Activated naive CD4-positive, alpha-beta T cell treated with anti-CD3 and anti-CD28 coated beads, Interleukin-2, amount 50 U/mL, for 16 hours (primary cell): Measurements from ENCODE around the gene FOXM1.
A peak's percentile ranks its signal among the peaks of the same experiment; 100 is the strongest.

Experiments used
- DNase-seq: peaks from one replicate; pipeline ENCODE4 v3.0.0-alpha.2; 2020

Gene FOXM1

DNA sequence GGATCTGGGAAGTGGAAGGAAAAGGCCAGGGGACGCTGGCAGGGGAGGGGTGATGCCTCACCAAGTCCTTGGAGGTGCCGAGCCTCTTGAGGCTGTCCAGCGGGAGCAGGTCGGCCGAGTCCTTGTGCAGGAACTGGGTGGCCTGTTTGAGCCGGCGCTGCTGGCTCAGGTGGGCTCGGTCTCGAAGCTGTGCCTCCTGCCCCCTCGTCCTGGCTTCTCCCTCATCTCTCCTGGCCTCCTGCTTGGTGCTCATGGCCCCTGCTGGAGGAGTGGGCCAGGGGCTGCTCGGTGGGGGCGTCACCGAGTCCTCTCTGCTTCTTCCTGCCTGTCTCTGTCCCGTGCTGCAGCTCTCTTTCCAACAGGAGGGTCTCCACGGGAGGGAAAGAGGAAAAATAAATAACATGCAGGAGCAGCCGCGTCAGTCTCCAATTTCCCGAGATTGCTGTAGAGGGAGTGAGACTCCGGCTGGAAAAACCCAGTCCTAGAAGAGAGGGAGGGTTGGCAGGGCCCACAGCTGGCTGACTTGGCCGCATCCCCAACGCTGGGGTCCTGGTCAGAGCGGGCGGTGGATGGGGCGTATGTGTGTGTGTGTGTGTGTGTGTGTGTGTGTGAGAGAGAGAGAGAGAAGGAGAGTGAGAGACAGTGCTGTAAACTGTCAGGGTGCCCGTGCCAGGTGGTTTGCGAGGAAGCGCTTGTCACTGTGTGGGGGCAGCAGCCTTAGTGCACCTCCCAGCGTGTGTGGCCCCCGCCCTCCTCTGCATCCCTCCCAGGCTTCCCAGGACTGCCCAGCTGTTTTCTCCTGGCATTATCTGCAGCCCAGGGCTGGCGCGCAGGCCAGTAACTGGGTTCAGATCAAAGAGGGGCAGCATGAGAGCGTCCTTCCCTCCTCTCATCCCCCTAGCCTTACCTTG, 42.1 kb downstream of the FOXM1 start, which contains the start of gene NRIP2:
TSS of gene NRIP2 (minus strand) at position 455 of the 911 bp plus-strand sequence. CDS start at position 403, 52 bp downstream.
- DNase-seq, result no peak

DNA sequence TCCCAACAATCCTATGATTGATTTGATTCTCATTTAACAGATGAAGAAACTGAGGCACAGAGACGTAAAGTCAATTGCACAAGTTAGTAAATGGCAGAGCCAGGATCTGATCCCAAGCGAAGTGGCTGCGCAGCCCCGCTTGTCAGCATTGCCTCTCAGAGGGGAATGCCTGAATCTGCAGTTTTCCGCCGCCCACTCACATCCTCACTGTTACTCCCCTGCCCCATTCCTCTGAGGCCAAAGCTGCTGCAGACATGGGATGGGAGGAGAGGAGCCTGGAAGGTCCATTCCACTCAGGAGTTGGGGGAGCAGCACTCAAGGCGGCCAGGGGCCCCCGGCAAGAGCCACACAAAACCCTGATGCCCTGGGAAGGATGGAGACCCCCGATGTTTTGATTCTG, 43.2 kb downstream of the FOXM1 start:
- DNase-seq, result no peak

DNA sequence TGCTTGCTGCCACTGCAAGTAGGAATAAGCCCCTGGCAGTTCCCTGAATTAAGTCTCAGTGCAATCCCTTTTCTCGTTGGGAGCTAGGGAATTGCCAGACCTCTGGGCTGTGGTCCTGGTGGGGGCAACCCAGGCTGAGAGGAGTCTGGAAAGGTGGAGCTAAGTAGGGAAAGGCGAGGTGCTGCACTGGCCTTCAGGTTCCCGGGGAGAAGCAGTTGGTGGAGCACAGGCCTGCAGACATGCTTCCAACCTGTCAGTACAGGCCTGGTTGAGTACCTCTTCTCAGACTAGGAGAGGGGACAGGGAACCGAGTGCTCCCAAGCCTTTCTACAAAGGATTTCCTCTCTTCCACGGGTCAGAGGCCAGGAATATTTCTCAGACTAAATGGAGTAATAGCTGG, 43.6 kb downstream of the FOXM1 start:
- DNase-seq, result no peak

DNA sequence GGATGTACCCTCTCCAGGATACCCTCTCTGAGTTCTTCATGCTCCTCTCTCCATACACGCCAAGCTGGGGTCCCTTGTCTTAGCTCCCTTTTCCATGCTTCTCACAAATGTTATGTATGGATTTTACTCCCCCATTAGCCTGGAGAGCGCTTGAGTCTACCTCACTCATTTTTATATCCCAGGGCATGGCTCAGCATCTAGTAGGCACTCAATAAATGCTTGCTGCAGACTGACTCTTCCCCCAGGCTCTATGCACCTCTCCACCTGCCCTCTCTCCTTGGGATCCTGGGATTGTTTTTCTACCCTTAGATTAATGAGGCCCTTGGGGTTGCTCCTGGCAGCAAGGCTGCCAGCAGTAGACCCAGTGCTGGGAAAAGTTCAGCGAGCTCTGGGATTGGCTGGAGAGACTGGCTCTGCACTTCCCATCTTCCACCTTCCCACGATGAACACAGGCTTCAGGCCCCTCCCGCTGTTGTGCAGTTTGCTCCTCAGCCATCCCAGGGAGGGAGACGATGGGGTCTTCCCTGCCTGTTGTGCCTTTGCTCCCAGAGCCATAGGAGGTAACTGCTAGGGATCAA, 44.3 kb downstream of the FOXM1 start:
- DNase-seq, result no peak

DNA sequence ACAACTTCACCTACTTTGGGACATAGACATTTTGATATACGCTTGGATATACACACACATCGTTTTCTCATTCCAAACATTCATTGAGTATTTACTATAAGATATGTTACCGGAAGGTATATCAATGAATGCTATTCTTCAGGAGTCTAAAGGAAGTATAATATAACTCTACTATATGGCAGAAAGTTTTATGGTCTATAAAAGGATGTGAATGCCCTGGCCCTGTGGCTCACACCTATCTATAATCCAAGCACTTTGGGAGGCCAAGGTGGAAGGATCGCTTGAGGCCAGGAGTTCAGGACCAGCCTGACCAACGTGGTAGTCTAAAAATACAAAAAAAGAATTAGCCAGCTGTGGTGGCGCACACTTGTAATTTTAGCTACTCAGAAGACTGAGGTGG, 47.7 kb downstream of the FOXM1 start:
- no peak for DNase-seq

DNA sequence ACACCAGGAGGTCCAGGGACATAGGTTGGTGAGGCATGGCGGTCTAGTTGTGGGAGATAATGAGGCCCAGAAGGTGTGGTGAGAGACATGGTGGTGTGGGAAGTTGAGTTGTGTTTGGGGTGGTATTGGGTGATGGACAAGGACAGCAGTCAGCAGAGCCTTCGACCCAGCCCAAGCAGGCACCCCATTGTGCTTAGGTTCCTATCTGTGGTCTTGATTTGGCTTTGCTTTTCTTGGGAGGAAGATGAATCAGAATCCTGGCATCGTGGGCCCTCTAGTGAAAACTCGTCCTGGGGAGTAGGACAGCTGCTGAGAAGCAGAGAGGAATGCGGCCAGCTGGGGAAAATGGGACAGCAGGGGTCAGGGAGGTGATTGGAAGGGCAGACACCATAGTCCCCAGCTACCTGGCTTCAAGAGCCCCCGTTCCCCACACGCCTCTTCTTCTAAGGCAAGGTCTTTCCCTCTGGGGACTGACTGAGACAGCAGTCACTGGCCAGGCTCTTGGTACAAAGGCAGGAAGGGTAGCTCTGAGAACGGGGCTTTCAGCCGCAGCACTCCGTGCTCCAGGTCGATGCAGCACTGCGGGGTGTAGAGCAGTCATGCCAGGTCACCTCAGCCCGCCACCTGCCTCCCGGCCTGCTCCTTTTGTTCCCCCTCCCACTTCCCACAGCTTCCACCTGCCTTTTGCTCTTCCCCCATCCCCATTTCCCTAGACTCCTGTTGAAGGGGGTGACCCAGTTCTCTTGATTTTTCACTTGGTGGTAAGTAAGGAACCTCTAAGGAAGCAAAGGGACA, 50.1 kb downstream of the FOXM1 start:
- DNase-seq, result no peak

DNA sequence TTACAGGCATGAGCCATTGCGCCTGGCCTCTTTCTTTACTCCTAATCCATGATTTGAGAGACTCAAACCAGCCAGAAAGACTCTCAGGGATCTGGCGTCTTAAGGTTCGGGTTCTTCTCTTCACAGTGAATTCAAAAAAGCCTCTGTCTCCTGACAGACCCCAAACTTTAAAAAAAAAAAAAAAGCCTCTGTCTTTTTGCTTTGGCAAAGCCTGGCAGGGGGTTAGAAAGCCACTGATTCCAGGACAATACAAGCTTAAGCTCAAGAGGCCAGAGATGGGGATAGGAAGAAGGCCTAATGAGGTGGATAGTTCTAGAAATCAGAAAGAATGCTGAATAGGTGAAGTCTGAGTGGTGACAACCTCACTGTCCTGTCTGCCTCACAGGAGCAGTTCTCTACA, 50.9 kb downstream of the FOXM1 start:
- no peak for DNase-seq

DNA sequence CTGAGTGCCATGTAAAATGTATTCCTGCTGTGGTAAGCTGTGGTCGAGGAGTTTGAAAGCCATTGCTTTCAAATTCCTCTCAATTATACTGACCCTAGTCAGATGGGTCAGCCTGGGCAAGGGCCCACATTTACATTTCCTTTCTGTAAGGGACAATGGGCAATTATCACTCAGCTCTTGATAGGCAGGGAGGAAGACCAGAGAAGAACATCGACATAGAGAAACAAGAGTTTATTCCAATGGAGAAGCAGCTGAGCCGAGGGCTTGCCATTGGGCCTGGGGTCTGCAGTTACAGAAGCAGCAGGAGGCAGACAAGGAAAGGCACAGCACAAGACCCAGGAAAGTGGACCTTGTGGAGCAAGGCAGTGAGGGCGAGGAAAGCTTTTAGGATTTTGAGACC, 51.8 kb downstream of the FOXM1 start:
- DNase-seq, result no peak

DNA sequence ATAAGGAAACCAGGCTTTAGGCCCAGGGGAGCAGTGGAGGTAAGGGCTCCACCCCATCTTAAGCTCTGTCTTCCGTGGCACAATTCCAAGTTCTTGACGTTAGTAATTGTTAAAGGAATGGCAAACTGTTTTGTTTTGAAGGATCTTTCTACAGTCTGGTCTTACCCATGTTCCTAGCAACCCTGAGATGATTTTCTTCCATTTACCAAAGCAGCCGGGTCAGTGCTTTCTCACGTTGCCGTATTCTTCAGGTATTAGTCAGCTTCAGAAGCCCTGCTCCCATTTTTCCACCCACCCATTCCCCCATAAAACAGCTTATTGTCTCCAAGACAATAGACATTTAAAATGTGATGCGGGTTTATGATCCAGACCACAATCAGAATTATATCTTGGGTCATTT, 52.4 kb downstream of the FOXM1 start:
- no peak for DNase-seq

DNA sequence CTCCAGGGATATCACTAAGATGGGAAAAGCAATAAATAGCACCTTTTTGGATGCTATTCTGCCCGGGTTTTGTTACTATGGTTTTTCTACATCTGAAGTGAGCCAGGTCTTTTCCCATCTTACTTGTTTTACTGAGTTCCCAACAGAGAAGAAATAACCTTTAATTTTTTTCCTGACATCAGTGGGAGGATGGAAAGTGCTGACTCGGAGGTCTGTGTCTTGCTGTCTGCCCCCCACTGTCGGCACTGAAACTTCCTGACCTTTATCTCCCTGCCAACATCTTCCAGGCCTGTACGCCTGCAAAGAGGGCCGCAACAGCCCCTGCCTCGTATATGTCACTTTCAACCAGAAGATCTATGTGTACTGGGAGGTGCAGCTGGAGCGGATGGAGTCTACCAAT, 53.5 kb downstream of the FOXM1 start:
- no peak for DNase-seq

DNA sequence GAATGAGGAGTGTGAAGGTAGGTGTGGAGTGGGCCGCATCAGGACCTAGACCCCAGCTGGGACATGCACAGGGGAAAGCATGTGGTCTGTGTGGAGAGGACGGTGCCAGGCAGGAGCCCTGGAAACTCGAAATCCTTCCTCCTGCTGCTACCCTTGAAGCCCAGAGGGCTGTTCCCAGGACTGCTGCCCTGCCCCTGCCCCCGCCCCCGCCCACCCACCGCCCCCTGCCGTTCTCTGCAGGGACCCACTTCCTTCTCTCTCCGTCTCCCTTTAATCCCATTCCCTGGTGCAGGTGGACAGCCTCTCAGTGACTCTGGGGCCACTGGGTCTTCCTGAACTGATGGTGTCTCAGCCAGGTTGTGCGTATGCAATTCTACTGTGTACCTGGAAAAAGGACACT, 56.5 kb downstream of the FOXM1 start:
- DNase-seq, result no peak

DNA sequence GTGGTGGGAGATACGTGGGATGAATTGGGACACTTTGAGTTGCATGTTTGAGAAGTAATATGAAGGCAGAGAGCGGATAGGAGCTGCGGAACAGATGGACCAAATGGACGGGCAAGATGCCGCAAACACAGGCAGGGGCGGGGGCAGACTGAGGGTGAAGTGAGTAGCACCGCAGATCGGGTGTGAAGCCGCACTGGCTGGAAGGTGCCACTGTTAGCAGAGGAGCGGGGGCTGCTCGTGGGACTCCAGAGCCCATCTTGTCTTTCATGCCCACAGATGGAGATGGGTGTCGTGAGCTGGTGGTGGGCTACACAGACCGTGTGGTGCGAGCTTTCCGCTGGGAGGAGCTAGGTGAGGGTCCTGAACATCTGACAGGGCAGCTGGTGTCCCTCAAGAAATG, 57.2 kb downstream of the FOXM1 start:
- no peak for DNase-seq

DNA sequence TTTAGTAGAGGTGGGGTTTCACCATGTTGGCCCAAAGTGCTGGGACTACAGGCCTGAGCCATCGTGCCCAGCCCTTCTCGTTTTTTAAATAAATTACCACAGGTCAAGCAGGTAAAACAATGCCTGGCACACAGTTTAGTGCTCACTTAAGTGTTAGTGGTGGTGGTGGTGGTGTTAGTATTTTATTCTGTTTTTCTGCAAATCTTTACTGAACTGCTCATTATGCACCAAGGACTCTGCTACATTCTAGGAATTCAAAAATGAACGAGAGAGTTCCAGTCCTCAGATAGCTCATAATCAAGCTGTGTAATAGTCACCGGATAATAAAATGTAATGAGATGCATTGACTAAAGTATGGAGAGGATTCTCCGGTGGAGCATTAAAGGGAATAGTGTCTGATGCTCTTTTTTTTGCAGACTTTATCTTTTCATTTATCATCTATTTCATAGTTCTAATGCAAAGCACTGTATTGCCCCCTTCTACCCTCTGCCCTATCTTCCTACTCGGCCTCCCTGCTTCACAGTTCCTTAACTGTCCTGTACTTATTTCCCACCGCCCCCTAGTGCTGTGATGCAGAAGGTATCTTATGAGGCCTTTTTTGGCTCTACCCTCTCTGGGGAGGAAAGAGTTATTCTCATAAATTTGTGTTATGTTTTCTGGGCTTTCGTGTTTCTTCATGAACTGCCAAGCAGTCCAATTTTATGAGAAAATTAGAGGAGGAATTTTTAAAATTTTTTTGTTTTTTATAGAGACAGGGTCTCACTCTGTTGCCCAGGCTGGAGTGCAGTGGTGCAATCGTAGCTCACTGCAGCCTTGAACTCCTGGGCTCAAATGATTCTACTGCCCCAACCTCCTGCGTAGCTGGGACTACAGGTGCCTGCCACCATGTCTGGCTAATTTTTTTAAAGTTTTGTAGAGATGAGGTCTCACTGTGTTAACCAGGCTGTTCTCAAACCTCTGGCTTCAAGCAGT, 63.5 kb downstream of the FOXM1 start:
- DNase-seq, result peak; percentile 53

DNA sequence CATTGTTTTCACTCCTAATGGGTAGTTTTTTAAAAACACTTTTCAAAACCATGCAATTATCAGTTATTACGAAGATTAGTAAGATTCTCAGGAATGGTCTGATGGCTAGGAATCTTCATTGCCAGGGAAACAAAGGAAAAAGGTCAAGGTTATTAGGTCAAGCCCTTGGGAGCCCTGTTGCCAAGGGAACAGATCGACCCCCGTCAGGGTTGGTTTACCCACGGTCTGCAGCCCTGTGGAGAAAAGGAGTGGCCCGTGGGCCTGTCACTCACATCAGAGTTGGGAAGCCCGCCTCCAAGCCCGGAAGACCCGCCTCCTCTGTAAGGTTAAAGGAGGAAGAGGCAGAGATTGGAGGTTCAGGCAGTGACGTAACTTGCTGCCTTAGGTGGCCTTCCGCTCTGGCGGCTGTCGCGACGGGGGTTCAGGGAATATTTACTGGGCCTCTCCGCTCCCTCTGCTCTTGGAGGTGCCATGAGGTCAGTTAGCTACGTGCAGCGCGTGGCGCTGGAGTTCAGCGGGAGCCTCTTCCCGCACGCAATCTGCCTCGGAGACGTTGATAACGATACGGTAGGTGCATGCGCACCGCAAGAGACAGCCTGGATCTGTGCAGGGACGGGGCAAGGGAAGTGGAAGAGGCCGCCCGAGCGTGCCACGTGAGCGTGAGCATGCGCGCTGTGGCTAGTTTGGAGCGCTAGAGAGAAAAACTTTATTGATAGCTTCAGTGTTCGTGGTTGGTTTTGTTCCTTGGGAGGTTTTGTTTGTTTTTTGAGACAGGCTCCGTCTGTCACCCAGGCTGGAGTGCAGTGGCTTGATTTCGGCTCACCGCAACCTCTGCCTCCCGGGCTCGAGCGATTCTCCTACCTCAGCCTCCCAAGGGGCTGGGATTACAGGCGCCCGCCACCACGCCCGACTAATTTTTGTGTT, 64.4 kb downstream of the FOXM1 start, which contains the start of gene ITFG2:
TSS of gene ITFG2 (plus strand) at position 379 of the 924 bp plus-strand sequence. CDS start at position 472, 93 bp downstream.
- peak; percentile 98 for DNase-seq

DNA sequence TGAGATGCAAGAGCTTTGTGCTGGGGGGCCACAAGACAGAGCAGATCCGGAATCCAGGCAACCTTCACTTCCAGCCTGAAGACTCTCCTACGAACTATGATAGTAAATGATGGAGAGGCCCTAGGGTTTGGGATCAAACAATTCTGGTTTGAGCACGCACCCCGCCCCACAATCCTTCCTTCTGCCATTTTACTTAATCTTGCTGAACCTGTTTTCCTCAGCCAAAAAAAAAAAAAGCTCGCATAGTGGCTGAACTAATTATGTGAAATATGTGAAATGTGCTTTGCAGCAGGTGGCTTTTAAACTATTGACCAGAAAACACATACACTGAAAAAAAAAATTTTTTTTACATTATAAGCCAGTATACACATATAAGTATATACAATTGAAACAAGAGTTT, 65.2 kb downstream of the FOXM1 start:
- DNase-seq, result no peak
